ENCODE measurements around the gene XIRP2.
"Not testable (repeated sequence)": the region's sequence is repeated elsewhere in the genome, so short reads cannot be mapped to it uniquely, and the experiment has no call there.

The XIRP2 gene

DNA sequence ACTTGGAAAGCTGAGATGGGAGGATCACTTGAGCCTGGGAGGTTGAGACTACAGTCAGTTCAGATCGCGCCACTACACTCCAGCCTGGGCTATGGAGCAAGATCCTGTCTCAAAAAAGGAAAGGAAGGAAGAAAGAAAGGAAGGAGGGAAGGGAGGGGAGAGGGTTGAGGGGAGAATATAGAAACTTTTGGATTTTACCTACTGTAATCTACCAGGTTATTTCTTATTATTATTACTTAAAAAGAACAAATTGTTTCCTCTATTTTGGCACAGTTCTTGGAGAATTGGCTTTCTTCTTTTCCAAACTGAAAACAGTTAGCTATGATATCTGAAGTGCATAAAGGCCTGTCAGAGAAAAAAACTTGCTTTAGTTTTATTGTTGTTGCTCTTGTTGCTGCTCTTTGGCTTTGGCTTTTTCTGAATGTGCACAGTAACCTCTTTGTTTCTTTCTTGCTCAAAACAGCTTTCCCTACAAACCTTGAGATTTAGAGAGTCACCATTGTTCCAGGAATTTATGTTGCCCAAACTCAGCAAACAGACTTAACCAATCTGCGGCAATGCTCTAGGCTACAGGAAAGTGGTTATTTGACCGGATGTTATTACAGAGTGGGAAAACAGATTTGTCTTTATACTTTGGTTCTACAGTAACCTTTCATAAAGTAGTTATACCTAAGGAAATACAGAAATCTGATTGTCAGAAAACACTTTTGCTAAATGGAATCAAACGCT is 214.9 kb downstream of the XIRP2 start:
- Histone ChIP-seq H3K4me1 (no peaks in the 10 kb centered on the region), H2AFZ (no peak overlapping the region), H3K9ac (no peak overlapping the region), H3K4me3 (ENCODE audit: low read depth, low read length) (no peak overlapping the region), H3K9me3 (ENCODE audit: control insufficient read depth, low read length) (no peaks in the 10 kb centered on the region), H3K27me3 (ENCODE audit: control insufficient read depth, insufficient read depth, low read length) (no peaks in the 10 kb centered on the region), H3K79me2 (no peaks in the 10 kb centered on the region), H3K4me2 (ENCODE audit: low read length) (no peak overlapping the region), H3K27ac (no peak overlapping the region), H3K36me3 (ENCODE audit: control insufficient read depth, insufficient read depth, low read length) (no peaks in the 10 kb centered on the region)
- TF ChIP-seq, protein P1, sequence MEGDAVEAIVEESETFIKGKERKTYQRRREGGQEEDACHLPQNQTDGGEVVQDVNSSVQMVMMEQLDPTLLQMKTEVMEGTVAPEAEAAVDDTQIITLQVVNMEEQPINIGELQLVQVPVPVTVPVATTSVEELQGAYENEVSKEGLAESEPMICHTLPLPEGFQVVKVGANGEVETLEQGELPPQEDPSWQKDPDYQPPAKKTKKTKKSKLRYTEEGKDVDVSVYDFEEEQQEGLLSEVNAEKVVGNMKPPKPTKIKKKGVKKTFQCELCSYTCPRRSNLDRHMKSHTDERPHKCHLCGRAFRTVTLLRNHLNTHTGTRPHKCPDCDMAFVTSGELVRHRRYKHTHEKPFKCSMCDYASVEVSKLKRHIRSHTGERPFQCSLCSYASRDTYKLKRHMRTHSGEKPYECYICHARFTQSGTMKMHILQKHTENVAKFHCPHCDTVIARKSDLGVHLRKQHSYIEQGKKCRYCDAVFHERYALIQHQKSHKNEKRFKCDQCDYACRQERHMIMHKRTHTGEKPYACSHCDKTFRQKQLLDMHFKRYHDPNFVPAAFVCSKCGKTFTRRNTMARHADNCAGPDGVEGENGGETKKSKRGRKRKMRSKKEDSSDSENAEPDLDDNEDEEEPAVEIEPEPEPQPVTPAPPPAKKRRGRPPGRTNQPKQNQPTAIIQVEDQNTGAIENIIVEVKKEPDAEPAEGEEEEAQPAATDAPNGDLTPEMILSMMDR (IDR thresholded peaks at IDR 0.05): no peak

DNA sequence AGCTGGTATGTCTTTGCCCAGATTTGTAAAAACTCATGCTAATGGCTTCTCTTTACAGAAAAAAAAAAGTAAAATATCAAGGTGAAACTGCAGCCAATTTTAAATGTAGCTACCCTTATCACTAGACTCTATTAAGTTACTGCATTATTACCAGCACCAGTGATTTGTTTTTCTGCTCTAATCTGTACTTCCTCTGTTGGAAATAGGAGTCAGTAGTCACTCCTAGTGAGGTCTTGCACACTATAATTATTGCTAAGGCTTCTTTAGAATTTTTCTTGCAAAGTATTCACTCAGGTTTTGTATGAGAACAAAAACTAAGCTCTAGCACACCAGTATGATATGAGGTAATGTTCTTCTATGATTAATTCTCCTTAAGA is 215.5 kb downstream of the XIRP2 start:
- Histone ChIP-seq H3K27ac (no peak overlapping the region), H3K27me3 (ENCODE audit: control insufficient read depth, insufficient read depth, low read length) (no peaks in the 10 kb centered on the region), H3K9ac (no peak overlapping the region), H2AFZ (no peak overlapping the region), H3K36me3 (ENCODE audit: control insufficient read depth, insufficient read depth, low read length) (no peaks in the 10 kb centered on the region), H3K4me3 (ENCODE audit: low read depth, low read length) (no peak overlapping the region), H3K79me2 (no peaks in the 10 kb centered on the region), H3K9me3 (ENCODE audit: control insufficient read depth, low read length) (no peaks in the 10 kb centered on the region), H3K4me2 (ENCODE audit: low read length) (no peak overlapping the region), H3K4me1 (no peaks in the 10 kb centered on the region)
- TF ChIP-seq, protein P1 (IDR thresholded peaks at IDR 0.05): no peak

DNA sequence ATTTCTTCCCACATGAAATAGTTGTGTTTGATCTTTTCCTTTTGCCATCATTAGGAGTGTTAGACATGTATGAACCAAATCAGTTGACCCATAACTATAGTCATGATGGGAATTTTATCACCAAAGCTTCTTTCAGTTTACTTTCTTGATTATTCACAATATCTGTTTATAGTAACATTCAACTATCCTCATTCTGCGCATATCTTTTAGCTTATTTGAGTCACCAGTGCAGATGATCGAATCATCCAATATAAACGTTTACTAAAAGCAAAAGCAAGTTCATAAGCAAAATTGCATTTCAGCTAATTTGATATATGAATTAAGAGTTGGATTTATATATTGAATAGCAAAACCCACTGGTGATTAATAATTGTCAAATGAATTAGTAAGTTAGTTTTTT is 216.4 kb downstream of the XIRP2 start:
- H3K4me1 ChIP-seq: no peaks in the 10 kb centered on the region
- H3K9me3 ChIP-seq (ENCODE audit: control insufficient read depth, low read length): no peaks in the 10 kb centered on the region
- H2AFZ ChIP-seq: no peak overlapping the region
- no peak overlapping the region for H3K4me2 ChIP-seq (ENCODE audit: low read length)
- no peaks in the 10 kb centered on the region for H3K27me3 ChIP-seq (ENCODE audit: control insufficient read depth, insufficient read depth, low read length)
- H3K27ac ChIP-seq: no peak overlapping the region
- H3K36me3 ChIP-seq (ENCODE audit: control insufficient read depth, insufficient read depth, low read length): no peaks in the 10 kb centered on the region
- no peak overlapping the region for H3K9ac ChIP-seq
- no peak overlapping the region for H3K4me3 ChIP-seq (ENCODE audit: low read depth, low read length)
- H3K79me2 ChIP-seq: no peaks in the 10 kb centered on the region
- TF ChIP-seq, protein P1 (IDR thresholded peaks at IDR 0.05): no peak

DNA sequence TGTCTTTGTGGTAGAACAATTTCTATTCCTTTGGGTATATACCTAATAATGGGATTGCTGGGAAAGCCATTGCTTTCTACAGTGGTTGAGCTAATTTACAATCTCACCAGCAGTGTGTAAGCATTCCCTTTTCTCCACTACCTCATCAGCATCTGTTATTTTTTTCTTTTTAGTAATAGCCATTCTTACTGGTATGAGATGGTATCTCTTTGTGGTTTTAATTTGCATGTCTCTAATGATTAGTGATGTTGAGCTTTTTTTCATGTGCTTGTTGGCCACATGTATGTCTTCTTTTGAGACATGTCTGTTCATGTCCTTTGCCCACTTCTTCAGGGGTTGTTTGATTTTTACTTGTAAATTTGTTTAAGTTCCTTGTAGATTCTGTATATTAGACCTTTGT is 221.4 kb downstream of the XIRP2 start:
- H3K36me3 ChIP-seq (ENCODE audit: control insufficient read depth, insufficient read depth, low read length); H2AFZ ChIP-seq; H3K9me3 ChIP-seq (ENCODE audit: control insufficient read depth, low read length); H3K79me2 ChIP-seq; H3K27ac ChIP-seq; H3K4me2 ChIP-seq (ENCODE audit: low read length); H3K27me3 ChIP-seq (ENCODE audit: control insufficient read depth, insufficient read depth, low read length); H3K9ac ChIP-seq; H3K4me3 ChIP-seq (ENCODE audit: low read depth, low read length); H3K4me1 ChIP-seq: not testable (repeated sequence)

DNA sequence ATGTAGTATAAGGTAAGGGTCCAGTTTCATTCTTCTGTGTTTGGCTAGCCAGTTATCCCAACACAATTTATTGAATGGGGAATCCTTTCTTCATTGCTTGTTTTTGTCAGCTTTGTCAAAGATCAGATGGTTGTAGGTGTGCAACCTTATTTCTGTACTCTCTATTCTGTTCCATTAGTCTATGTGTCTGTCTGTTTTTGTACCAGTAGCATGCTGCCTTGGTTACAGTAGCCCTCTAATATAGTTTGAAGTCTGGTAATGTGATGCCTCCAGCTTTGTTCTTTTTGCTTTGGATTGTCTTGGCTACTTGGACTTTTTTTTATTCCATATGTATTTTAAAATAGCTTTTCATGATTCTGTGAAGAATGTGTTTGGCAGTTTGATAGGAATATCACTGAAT is 222.1 kb downstream of the XIRP2 start:
- no peaks in the 10 kb centered on the region for H3K4me1 ChIP-seq
- H3K27ac ChIP-seq: no peak overlapping the region
- H3K9me3 ChIP-seq (ENCODE audit: control insufficient read depth, low read length): no peaks in the 10 kb centered on the region
- H3K4me2 ChIP-seq (ENCODE audit: low read length): no peak overlapping the region
- TF ChIP-seq, protein P1 (IDR thresholded peaks at IDR 0.05): no peak
- no peaks in the 10 kb centered on the region for H3K36me3 ChIP-seq (ENCODE audit: control insufficient read depth, insufficient read depth, low read length)
- no peak overlapping the region for H2AFZ ChIP-seq
- H3K4me3 ChIP-seq (ENCODE audit: low read depth, low read length): no peak overlapping the region
- H3K79me2 ChIP-seq: no peaks in the 10 kb centered on the region
- H3K9ac ChIP-seq: no peak overlapping the region
- no peaks in the 10 kb centered on the region for H3K27me3 ChIP-seq (ENCODE audit: control insufficient read depth, insufficient read depth, low read length)
